ENCODE results near the gene RBM12. TPM values are rescaled to one million over a fixed set of nuclear protein-coding genes. Genes with fewer than 3 reads are reported as not detected.

Gene RBM12
- total RNA-seq, 1 experiment from 2014 or later = 52.3 TPM

DNA sequence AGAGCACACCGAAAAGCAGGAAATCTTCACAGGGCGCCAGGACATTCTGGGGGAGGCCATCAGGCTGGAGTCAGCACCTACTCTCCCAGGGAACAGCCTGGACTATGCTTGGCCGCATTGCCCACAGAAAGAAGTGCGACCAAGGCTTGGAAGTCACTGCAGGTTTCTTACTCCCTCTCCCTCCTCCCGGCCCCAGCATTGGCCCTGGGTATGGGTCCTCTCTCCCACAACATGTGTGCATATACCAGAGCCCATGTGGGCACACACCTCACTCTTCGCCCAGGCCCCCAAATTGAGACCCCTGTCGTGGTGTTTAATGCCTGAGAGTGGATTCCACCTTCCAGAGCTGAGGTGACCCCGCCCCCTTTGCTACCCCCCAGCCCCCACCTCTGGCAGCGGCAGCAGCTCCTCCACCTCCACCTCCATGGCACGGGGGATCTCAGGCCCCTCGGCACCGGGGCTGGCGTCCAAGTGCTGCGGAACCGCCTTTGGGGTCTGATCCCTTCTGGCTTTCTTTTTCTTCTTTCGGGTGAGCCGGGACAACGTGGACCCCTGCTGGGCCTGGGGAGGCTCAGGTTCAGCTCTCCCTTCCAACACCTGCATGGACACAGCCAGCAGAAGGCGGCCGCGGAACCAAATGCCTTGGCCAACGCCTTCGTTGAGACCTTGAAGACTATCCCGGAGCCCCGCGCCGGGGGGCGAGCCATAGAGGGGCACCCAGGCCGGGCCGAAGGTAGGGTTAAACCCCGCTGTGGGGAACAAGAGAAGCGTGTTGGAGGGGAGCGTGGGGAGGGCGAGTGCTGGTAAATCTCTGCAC lies 64.3 kb downstream of the RBM12 start:
- no peak for DNase-seq (ENCODE audit: low read depth)

DNA sequence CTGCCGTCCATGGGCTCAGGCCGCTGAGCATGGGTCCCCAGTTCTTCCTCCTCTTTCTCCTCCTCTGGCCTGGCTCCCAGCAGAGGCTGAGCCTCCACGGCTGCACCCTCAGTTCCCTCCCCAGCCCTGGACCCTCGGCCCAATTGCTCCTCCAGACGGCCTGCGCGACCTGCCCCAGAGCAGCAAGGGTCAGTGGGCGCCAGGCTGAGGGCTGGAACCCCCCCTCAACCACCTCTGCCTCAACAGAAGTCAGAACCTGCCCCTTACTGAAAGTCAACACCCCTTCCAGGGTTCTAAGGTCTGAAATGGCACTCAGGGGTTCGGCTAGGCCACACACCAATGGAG lies 65.0 kb downstream of the RBM12 start:
- no peak for DNase-seq (ENCODE audit: low read depth)

Other genes starting within 250 kb of the RBM12 start
- 3.0 and 6.2 TPM in 2 replicates for gene GDF5, start 226.7 kb downstream of the RBM12 start, total RNA-seq (2014; rRNA removed; shearing (Covaris generic))
- gene CEP250, start 209.3 kb downstream of the RBM12 start, total RNA-seq (2014; rRNA removed; shearing (Covaris generic)) = 18.9 and 71.9 TPM in 2 replicates
- gene C20orf173, start 135.2 kb downstream of the RBM12 start, total RNA-seq (2014; rRNA removed; shearing (Covaris generic)) = not detected in 2 replicates
- gene ERGIC3, start 122.8 kb downstream of the RBM12 start, total RNA-seq (2014; rRNA removed; shearing (Covaris generic)) = 630 and 714 TPM in 2 replicates
- gene SPAG4, start 49.1 kb downstream of the RBM12 start, total RNA-seq (2014; rRNA removed; shearing (Covaris generic)) = 24.0 and 36.1 TPM in 2 replicates
- 176 and 262 TPM in 2 replicates for gene CPNE1, start within 50 bp of the RBM12 start, total RNA-seq (2014; rRNA removed; shearing (Covaris generic))
- 31.0 and 69.7 TPM in 2 replicates for gene NFS1, start 34.5 kb upstream of the RBM12 start, total RNA-seq (2014; rRNA removed; shearing (Covaris generic))
- 667 and 778 TPM in 2 replicates for gene ROMO1, start 34.5 kb upstream of the RBM12 start, total RNA-seq (2014; rRNA removed; shearing (Covaris generic))
- gene RBM39, start 77.4 kb upstream of the RBM12 start, total RNA-seq (2014; rRNA removed; shearing (Covaris generic)) = 139 and 201 TPM in 2 replicates
- gene PHF20, start 107.1 kb upstream of the RBM12 start, total RNA-seq (2014; rRNA removed; shearing (Covaris generic)) = 23.4 and 57.6 TPM in 2 replicates